NK-92 (cell line): ENCODE measurements around the gene SLC2A11.
A peak's percentile ranks its signal among the peaks of the same experiment; 100 is the strongest.
"Not testable (repeated sequence)": the region's sequence is repeated elsewhere in the genome, so short reads cannot be mapped to it uniquely, and the experiment has no call there.

Source experiments
- DNase-seq: peaks from one replicate; lab custom pipeline; 2025; ENCODE audit not compliant: unreplicated experiment; lab: John Stamatoyannopoulos, UW

Gene SLC2A11

GRCh38 chr22:23907423-23907822 is 49.7 kb downstream of the SLC2A11 start:
- not testable (repeated sequence) for DNase-seq

- DNase-seq: no peak
Observed at GRCh38 chr22:23908587-23909205, 51.0 kb downstream of the SLC2A11 start.

- DNase-seq: no peak
Observed at GRCh38 chr22:23909296-23909898, 51.7 kb downstream of the SLC2A11 start.

GRCh38 chr22:23910496-23911190 is 53.0 kb downstream of the SLC2A11 start:
- no peak for DNase-seq

GRCh38 chr22:23911318-23911980 is 53.8 kb downstream of the SLC2A11 start:
- no peak for DNase-seq

- no peak for DNase-seq
Observed at GRCh38 chr22:23912293-23912903, 54.7 kb downstream of the SLC2A11 start.

- DNase-seq: no peak
Observed at GRCh38 chr22:23913306-23913660, 55.6 kb downstream of the SLC2A11 start.

GRCh38 chr22:23913661-23914353 is 56.1 kb downstream of the SLC2A11 start:
- peak; percentile 90 for DNase-seq

GRCh38 chr22:23915290-23915689 is 57.6 kb downstream of the SLC2A11 start:
- DNase-seq: no peak

- DNase-seq: not testable (repeated sequence)
Observed at GRCh38 chr22:23920267-23920611, 62.6 kb downstream of the SLC2A11 start.

GRCh38 chr22:23921586-23922201 is 64.0 kb downstream of the SLC2A11 start:
- not testable (repeated sequence) for DNase-seq

GRCh38 chr22:23922921-23923320 is 65.2 kb downstream of the SLC2A11 start:
- no peak for DNase-seq

GRCh38 chr22:23925020-23925606 is 67.4 kb downstream of the SLC2A11 start:
- DNase-seq: no peak

- DNase-seq: no peak
Observed at GRCh38 chr22:23926561-23926960, 68.9 kb downstream of the SLC2A11 start.
